K562 (cell line): ENCODE measurements around the gene DOK3. TPM values are rescaled to one million over a fixed set of nuclear protein-coding genes. Genes with fewer than 3 reads are reported as not detected.

Source experiments
- BHLHE40 ChIP-seq: IDR thresholded peaks from 2 replicates; pipeline ENCODE4 v1.6.1; 2011; ENCODE audit warnings: low read length, improper control_type of control experiment
- ELK3 ChIP-seq: fragments of 450-650 bp; formaldehyde crosslinking; IDR thresholded peaks from 2 replicates; pipeline ENCODE4 v1.4.0; 2020; ENCODE audit warnings: mild to moderate bottlenecking
- HDAC1 ChIP-seq, 2 experiments: fragments of 450-650 bp; IDR thresholded peaks; 2 replicates each; pipeline ENCODE4 v1.6.1; 2016 to 2017; ENCODE audit warnings: inconsistent platforms in 1 of 2, mild to moderate bottlenecking in 1 of 2, moderate library complexity in 1 of 2
- HMGXB4 ChIP-seq: sonication (generic); formaldehyde crosslinking; IDR thresholded peaks from 2 replicates; pipeline ENCODE4 v1.8.1; 2023; ENCODE audit warnings: mild to moderate bottlenecking, missing genetic modification reagents
- IRF2 ChIP-seq: sonication (generic); formaldehyde crosslinking; IDR thresholded peaks from 2 replicates; pipeline ENCODE4 v1.8.1; 2022; ENCODE audit warnings: mild to moderate bottlenecking, missing genetic modification reagents
- JUNB ChIP-seq: fragments of 450-650 bp; formaldehyde crosslinking; conservative IDR thresholded peaks from 2 replicates; pipeline ENCODE4 v1.4.0; 2020; ENCODE audit warnings: mild to moderate bottlenecking
- KDM5B ChIP-seq: fragments of 200-600 bp; sonication (generic); IDR thresholded peaks from 2 replicates; pipeline ENCODE4 v1.6.1; 2012; ENCODE audit warnings: low read depth, mild to moderate bottlenecking, moderate library complexity, low read length, control low read depth, inconsistent platforms; ENCODE audit not compliant: insufficient replicate concordance
- KLF1 ChIP-seq: fragments of 450-650 bp; IDR thresholded peaks from 2 replicates; pipeline ENCODE4 v1.6.1; 2016; ENCODE audit warnings: missing genetic modification characterization, missing compliant biosample characterization
- MAFG ChIP-seq: fragments of 450-650 bp; conservative IDR thresholded peaks from 2 replicates; pipeline ENCODE4 v1.6.1; 2016; ENCODE audit warnings: missing genetic modification characterization, missing compliant biosample characterization
- MYNN ChIP-seq, 2 experiments: sonication (generic); formaldehyde crosslinking in 1 of 2; IDR thresholded peaks; 2 replicates each; pipeline versions ENCODE4 v1.5.0 to v1.6.1; 2016 to 2020; ENCODE audit warnings: antibody characterized with exemption in 1 of 2, missing genetic modification reagents in 1 of 2
- NFE2 ChIP-seq: IDR thresholded peaks from 2 replicates; pipeline ENCODE4 v1.6.1; 2014; ENCODE audit warnings: antibody characterized with exemption, low read depth
- NKRF ChIP-seq: fragments of 450-650 bp; IDR thresholded peaks from 2 replicates; pipeline ENCODE4 v1.6.1; 2016; ENCODE audit warnings: borderline replicate concordance
- TBP ChIP-seq: optimal IDR thresholded peaks from 2 replicates; pipeline ENCODE3; 2011; ENCODE audit warnings: low read depth, low read length, improper control_type of control experiment
- YY1 ChIP-seq, 3 experiments: IDR thresholded peaks; 2 replicates each; pipeline ENCODE4 v1.6.1; 2011; ENCODE audit warnings: low read length in 2 of 3, mild to moderate bottlenecking in 2 of 3, moderate library complexity in 2 of 3, borderline replicate concordance in 1 of 3, control low read depth in 1 of 3, low read depth in 1 of 3; ENCODE audit not compliant: insufficient read depth in 3 of 3, insufficient replicate concordance in 2 of 3, control insufficient read depth in 1 of 3, insufficient read length in 1 of 3; ENCODE audit errors: extremely low read depth in 1 of 3
- ZBTB12 ChIP-seq: fragments of 250-450 bp; sonication (Bioruptor Pico); IDR thresholded peaks from 2 replicates; pipeline ENCODE4 v1.4.0; 2020
- ZBTB49 ChIP-seq: sonication (generic); formaldehyde crosslinking; IDR thresholded peaks from 2 replicates; pipeline ENCODE4 v1.8.0; 2022; ENCODE audit warnings: missing genetic modification reagents, mild to moderate bottlenecking, borderline replicate concordance
- ZBTB7A ChIP-seq: IDR thresholded peaks from 2 replicates; pipeline ENCODE4 v1.6.1; 2011; ENCODE audit warnings: low read depth, mild to moderate bottlenecking, low read length, moderate library complexity, borderline replicate concordance; ENCODE audit not compliant: control insufficient read depth
- ZFX ChIP-seq: sonication (generic); formaldehyde crosslinking; IDR thresholded peaks from 2 replicates; pipeline ENCODE4 v1.8.0; 2022; ENCODE audit warnings: mild to moderate bottlenecking, missing genetic modification reagents, moderate library complexity
- polyA plus RNA-seq, 8 experiments: library from polyadenylated mRNA; depleted of rRNA in 4 of 8; stranded (reverse) in 5 of 8; unstranded in 3 of 8; fragments of >200 nt; fragmentation: Nextera tagmentation in 2 of 8; fragmentation: Illumina TruSeq in 1 of 8; extraction: Ambion mirVana in 2 of 8; extraction: Trizol in 1 of 8; gene quantifications; 2 replicates each; pipeline versions ENCODE4 v1.2.1 to v1.2.3, GENCODE V29; 2011 to 2014; ENCODE audit warnings: inconsistent platforms in 1 of 8, missing spikeins in 1 of 8
- total RNA-seq, 7 experiments: library from RNA; depleted of rRNA in 6 of 7; stranded (reverse); fragments of >200 nt in 6 of 7; fragmentation: Illumina TruSeq in 2 of 7; extraction: Trizol in 2 of 7; gene quantifications; 2 replicates each; pipeline versions ENCODE4 v1.2.1 to v1.2.3, GENCODE V29; 2011 to 2021; ENCODE audit warnings: low replicate concordance in 1 of 7

DOK3 gene
- total and polyA plus RNA-seq, 9 of the 15 experiments (the other 6 are each of a cell fraction or from before 2014, with no cell fraction given), result 1.3 to 23.0 (median 8.0) TPM

GRCh38 chr5:177455036-177455660, 54.5 kb downstream of the DOK3 start (continued):
- peak in 2 of 3 experiments; percentile 63 to 67 for TF ChIP-seq YY1 (IDR thresholded peaks at IDR 0.05; ENCODE audit: borderline replicate concordance in 1 of 3, control insufficient read depth in 1 of 3, extremely low read depth in 1 of 3, insufficient read depth in 3 of 3, insufficient read length in 1 of 3, insufficient replicate concordance in 2 of 3, low read depth in 1 of 3, low read length in 2 of 3)
- no peak for TF ChIP-seq ELK3 (CRISPR knock-in tag)
- peak; percentile 56 for TF ChIP-seq KDM5B
- peak; percentile 75 for TF ChIP-seq ZFX (CRISPR knock-in tag)
- TF ChIP-seq NFE2, result peak; percentile 14; the same call in 1 of the 2 replicates
- peak; percentile 52 for TF ChIP-seq TBP
- no peak for TF ChIP-seq MAFG (tag)
- TF ChIP-seq BHLHE40, result peak; percentile 93
- TF ChIP-seq ZBTB7A, result peak; percentile 75
- TF ChIP-seq MYNN (IDR thresholded peaks at IDR 0.05), result peak; percentile 64; the same call in 1 of the 2 replicates
- TF ChIP-seq MYNN (CRISPR knock-in tag; IDR thresholded peaks at IDR 0.05), result no peak
- no peak for TF ChIP-seq JUNB (CRISPR knock-in tag)
- peak in 1 of 2 experiments; percentile 60; a peak in 2 of 4 replicates for TF ChIP-seq HDAC1 (IDR thresholded peaks at IDR 0.05)
- TF ChIP-seq IRF2, result peak; percentile 28; the same call in 1 of the 2 replicates
- TF ChIP-seq ZBTB12, result peak; percentile 24; the same call in 1 of the 2 replicates
- TF ChIP-seq NKRF, result peak; percentile 55; the same call in 1 of the 2 replicates
- TF ChIP-seq ZBTB49 (CRISPR knock-in tag), result no peak
- TF ChIP-seq KLF1 (tag), result peak; percentile 73
- peak; percentile 80; the same call in 1 of the 2 replicates for TF ChIP-seq HMGXB4 (CRISPR knock-in tag)
